ENCODE results near the gene ZNF429.
"Not testable (repeated sequence)": the region's sequence is repeated elsewhere in the genome, so short reads cannot be mapped to it uniquely, and the experiment has no call there.

Gene ZNF429

DNA sequence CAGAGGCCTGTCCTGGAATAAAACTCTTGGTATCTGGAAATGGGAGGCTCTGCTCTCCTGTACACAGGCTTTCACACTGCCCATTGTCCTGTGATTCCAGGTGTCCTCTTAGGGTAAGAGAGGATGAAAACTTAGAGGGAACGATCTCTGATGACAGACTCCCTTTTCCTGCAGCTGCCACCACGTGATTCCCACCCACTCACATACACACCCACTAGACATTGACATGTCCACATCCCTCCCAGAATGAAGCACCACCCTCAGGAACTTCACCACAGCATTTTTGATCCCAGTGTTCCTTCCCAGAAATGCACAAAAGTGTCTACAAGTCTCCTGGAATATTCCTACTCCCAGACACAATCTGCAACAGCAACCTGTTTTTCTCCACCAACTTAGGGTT, 8.2 kb downstream of the ZNF429 start:
- DNase-seq (ENCODE audit: low spot score) = no peak

- no peak for DNase-seq (ENCODE audit: low spot score)
Measured at GRCh38 chr19:21519488-21519887, 14.1 kb downstream of the ZNF429 start.

DNA sequence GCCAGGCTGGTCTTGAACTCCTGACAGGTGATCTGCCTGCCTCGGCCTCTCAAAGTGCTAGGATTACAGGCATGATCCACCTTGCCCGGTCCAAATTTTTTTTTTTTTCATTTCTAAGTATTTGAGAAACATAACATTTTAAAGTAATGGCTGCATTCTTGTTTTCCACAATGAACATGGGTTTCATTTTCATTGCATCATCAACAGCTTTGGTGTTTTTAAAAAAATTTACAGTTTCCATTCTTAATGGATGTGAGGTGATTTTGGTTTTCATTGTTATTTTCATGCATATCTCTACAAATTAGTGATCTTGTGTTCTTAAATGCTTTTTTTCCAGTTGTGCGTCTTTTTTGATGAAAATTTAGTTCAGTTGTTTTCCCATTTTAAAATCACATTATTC, 27.5 kb downstream of the ZNF429 start:
- no peak for DNase-seq (ENCODE audit: low spot score)

DNA sequence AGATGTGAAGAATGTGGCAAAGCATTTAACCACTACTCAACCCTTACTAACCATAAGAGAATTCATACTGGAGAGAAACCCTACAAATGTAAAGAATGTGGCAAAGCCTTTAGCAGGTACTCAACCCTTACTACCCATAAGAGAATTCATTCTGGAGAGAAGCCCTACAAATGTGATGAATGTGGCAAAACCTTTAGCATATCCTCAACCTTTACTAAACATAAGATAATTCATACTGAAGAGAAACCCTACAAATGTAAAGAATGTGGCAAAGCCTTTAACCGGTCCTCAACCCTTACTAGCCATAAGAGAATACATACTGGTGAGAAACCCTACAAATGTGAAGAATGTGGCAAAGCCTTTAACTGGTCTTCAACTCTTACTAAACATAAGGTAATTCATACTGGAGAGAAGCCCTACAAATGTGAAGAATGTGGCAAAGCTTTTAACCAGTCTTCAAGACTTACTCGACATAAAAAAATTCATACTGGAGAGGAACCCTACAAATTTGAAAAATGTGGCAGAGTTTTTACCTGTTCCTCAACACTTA, 31.4 kb downstream of the ZNF429 start:
- not testable (repeated sequence) for DNase-seq (ENCODE audit: low spot score)

- no peak for DNase-seq (ENCODE audit: low spot score)
Measured at GRCh38 chr19:21559444-21559843, 54.0 kb downstream of the ZNF429 start.

- DNase-seq (ENCODE audit: low spot score) = no peak
Measured at GRCh38 chr19:21564406-21564805, 59.0 kb downstream of the ZNF429 start.

- no peak for DNase-seq (ENCODE audit: low spot score)
Measured at GRCh38 chr19:21566073-21566472, 60.7 kb downstream of the ZNF429 start.

DNA sequence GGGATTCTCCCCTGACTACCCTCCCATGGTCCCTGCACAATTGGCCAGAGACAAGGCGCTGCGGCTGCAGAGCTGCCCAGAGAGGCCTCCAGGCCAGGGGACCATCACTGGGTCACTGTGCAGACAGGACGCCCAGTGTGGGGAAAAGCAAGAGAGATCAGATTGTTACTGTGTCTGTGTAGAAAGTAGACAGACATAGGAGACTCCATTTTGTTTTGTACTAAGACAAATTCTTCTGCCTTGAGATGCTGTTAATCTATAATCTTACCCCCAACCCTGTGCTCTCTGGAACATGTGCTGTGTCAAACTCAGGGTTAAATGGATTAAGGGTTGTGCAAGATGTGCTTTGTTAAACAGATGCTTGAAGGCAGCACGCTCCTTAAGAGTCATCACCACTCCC, 62.4 kb downstream of the ZNF429 start:
- DNase-seq (ENCODE audit: low spot score) = not testable (repeated sequence)

DNA sequence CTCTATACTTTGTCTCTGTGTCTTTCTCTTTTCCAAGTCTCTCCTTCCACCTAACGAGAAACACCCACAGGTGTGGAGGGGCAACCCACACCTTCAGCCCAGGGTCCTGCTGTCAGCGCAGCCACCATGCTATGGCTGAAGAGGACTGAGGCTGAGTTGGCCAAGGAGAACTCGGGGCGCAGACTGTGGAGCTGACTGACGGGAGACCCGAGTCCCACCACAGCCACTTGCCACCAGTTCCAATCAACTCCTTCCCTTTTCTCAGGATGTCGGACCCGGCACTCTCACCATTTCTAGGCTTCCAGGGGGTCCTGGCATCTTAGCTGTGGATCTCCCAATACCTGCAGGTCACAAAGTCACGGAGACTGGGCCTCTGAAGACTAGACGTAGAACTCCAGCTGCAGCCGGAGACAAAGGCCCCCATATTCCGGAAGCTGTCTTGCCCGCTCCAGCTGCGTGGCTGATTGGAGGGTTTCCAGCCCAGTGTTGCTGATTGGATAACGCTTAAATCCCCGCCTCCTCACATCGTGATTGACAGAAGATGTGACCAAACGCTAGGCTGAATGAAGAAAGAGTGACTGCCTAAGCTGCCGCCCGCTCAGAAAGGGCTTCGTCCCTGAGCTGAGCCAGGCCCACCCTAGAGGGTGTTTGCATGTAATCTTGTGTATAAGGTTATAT, 63.6 kb downstream of the ZNF429 start:
- DNase-seq (ENCODE audit: low spot score) = no peak

GRCh38 chr19:21569494-21569865, 64.1 kb downstream of the ZNF429 start:
- DNase-seq (ENCODE audit: low spot score) = no peak

DNA sequence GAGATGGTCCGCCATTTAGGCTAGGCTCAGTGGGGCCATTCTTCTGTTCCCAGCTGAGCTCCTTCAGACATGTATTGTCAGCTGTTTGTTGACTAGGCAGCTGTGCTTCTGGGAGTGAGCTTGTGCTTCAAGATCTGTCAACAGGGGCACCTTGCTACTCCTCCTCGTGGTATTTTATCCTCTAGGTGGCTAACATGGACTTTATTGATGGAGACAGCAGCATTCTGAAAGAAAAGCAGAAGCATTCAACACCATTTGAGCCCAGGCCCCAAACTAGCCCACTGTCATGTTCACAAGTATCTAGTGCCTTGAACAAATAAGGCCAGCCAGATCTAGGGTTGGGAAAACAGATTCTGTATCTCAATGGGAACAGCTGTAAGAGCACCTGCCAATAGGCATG, 65.9 kb downstream of the ZNF429 start:
- no peak for DNase-seq (ENCODE audit: low spot score)

GRCh38 chr19:21574607-21575006, 69.2 kb downstream of the ZNF429 start:
- no peak for DNase-seq (ENCODE audit: low spot score)

DNA sequence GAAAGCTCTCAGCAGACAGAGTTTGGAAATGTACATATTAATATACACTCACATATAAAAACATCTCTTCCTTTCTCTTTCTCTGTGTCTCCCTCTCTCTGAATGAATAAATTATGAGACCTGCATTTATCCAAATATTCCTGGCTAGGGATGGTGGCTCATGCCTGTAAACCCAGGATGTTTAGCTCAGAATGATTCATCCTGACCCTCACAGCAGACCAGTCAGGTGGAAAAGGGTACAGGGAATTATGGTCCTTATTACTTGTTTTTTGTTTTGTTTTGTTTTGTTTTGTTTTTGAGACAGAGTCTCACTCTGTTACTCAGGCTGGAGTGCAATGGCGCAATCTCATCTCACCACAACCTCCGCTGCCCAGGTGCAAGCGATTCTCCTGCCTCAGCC, 71.1 kb downstream of the ZNF429 start:
- DNase-seq (ENCODE audit: low spot score) = no peak

DNA sequence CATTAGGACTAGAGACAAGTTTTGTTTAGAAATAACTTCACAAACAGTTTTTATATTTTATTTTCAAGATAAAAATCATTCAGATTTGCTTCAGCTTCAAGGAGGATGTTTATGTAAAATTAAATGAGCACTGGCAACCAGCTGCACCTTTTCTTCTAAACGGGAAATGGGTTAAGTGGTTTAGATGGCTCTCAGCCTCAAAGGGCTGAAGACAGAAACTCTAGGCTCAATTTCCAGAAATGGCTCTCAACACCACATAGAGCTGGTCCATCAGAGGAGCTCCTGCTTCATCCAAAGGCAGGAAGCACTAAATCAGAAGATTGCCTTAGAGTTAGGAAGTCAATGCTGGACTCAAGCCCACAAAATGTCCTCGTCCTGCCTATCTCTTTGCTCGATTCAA, 74.7 kb downstream of the ZNF429 start:
- no peak for DNase-seq (ENCODE audit: low spot score)

DNA sequence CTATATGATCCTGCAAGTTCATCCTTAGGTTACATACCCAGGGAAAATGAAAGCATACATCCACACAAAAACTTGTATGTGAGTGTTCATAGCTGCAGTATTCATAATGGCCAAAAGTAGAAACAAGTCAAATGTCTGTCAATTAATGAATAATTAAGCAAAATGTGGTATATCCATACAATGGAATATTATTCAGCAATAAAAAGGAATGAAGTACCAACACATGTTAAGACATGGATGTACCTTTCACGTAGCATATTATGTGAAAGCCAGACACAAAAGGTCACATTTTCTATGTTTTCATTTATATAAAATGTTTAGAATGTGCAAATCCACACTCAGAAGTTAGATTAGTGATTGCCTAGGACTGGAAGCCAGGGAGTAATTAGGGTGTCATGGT, 75.4 kb downstream of the ZNF429 start:
- no peak for DNase-seq (ENCODE audit: low spot score)

DNA sequence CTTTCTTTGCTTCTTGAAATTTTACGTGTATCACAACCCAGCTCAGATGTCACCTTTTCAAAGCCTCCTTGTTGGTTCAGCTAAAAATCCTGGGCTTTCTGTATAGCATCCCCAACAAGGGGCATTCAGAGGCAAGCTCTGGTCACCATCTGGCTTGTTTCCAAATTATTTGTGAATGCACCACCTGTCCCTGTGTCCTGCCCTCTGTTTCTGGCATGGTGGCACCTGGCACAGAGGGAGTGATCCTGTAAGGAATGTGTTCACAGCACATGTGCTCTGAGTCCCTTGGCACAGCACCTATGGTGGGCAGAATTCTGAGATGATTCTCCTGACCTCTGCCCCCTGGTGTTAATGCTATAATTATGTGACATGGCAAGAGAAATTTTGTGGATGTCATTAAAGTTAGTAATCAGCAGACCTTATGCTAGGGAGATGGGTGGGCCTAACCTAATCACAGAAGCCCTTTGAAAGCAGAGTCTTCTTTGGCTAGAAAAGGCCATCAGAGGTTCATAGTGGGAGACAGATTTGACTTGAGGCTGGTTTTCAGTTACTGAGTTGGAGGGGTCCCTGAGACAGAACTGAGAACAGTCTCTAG, 76.3 kb downstream of the ZNF429 start:
- no peak for DNase-seq (ENCODE audit: low spot score)

GRCh38 chr19:21584537-21584936, 79.1 kb downstream of the ZNF429 start:
- no peak for DNase-seq (ENCODE audit: low spot score)

GRCh38 chr19:21585281-21585890, 80.0 kb downstream of the ZNF429 start:
- no peak for DNase-seq (ENCODE audit: low spot score)

- DNase-seq (ENCODE audit: low spot score) = no peak
Measured at GRCh38 chr19:21586311-21587116, 81.1 kb downstream of the ZNF429 start.

- DNase-seq (ENCODE audit: low spot score) = no peak
Measured at GRCh38 chr19:21587117-21587461, 81.7 kb downstream of the ZNF429 start.

DNA sequence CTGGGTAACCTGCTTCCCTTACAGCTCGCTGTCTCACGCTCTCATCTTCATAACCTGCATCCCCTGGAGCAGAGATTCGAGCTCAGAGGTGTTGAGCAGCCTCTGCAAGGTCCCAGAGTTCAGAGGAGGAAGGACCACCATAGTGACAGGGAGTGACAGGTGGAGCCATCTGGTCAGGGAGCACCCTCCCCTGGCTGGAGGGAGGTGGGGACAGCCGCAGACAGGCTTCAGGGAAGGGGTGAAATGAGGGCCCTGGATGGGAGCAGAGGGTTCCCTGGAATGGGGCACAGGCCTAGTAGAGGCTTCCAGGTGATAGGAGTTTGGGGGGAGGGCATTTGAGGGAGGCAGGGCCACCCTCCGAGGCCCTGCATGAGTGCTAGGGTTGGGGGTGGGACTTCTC, 82.1 kb downstream of the ZNF429 start:
- DNase-seq (ENCODE audit: low spot score) = no peak

DNA sequence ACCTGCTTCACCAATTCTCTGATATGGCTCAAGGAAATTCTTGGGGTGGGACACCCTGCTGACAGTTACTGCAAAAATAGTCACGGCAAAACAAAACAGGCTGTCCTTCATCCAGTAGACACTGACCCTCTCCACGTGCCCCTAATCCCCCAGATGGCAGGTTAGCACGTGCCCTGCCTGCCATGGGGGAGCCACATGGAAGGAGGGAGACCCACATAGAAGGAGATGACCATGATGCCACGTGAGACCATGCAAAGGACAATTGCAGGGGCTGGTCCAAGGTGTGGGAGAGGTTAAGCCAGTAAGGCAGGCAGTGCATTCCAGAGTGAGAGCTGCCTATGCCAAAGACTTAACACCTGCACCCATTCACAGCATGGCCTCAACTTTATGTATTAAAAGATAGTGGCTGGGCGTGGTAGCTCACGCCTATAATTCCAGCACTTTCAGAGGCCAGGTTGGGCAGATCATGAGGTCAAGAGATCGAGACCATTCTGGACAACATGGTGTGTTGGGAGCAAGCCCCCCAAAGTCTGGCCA, 82.7 kb downstream of the ZNF429 start:
- no peak for DNase-seq (ENCODE audit: low spot score)

DNA sequence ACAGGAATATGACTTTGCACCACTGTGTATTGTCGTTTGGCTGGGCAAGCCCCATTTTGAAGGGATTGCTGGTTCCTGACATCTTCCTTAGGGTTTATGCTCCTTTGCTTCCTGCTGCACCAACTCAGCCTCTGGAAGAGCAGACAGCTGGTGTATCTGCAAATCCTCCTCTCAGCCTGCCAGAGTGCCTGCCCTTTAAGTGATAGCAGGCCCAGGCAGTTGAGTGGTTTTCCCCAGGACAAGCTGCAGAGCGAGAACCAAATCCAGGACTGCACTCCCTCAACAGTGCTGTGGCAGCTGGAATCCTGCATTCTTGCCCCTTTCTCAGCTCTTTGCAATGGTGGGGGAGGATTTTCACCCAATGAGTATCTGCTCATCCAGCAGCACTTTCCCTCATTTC, 85.5 kb downstream of the ZNF429 start:
- DNase-seq (ENCODE audit: low spot score) = no peak

All from SW480 (cell line).